ENCODE results near the gene OLAH.

OLAH gene

DNA sequence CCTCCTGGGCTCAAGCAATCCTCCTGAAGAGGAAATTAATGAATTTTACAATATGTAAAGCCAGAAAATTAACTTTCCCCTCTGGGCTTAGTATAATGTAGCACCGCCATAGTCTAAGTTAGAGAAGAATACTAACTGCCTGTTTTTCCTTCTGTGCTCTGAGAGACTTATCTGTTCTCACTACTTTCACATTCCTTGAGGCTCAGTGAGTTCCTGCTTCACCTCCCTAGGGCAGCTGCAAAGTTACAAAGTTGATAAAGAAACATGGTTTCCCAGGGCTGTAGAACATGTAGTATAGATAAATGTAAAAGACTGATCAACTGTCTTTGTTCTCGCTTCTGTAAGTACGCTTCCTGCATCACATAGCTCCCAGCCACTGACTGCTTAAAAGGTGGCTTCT lies 16.0 kb upstream of the OLAH start:
- H3K4me3 ChIP-seq (replicated peaks; ENCODE audit: low read depth, low read length): no peak overlapping the region
- DNase-seq (ENCODE audit: extremely low read depth, insufficient read length): no peak
- H3K27me3 ChIP-seq (replicated peaks; ENCODE audit: control insufficient read depth, insufficient read depth, low read length): no peaks in the 10 kb centered on the region
- TF ChIP-seq, protein P1, sequence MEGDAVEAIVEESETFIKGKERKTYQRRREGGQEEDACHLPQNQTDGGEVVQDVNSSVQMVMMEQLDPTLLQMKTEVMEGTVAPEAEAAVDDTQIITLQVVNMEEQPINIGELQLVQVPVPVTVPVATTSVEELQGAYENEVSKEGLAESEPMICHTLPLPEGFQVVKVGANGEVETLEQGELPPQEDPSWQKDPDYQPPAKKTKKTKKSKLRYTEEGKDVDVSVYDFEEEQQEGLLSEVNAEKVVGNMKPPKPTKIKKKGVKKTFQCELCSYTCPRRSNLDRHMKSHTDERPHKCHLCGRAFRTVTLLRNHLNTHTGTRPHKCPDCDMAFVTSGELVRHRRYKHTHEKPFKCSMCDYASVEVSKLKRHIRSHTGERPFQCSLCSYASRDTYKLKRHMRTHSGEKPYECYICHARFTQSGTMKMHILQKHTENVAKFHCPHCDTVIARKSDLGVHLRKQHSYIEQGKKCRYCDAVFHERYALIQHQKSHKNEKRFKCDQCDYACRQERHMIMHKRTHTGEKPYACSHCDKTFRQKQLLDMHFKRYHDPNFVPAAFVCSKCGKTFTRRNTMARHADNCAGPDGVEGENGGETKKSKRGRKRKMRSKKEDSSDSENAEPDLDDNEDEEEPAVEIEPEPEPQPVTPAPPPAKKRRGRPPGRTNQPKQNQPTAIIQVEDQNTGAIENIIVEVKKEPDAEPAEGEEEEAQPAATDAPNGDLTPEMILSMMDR (IDR thresholded peaks at IDR 0.05; ENCODE audit: insufficient read depth, low read length, poor library complexity, severe bottlenecking): no peak
- H3K36me3 ChIP-seq (ENCODE audit: control insufficient read depth, insufficient read depth, low read length): no peaks in the 10 kb centered on the region

DNA sequence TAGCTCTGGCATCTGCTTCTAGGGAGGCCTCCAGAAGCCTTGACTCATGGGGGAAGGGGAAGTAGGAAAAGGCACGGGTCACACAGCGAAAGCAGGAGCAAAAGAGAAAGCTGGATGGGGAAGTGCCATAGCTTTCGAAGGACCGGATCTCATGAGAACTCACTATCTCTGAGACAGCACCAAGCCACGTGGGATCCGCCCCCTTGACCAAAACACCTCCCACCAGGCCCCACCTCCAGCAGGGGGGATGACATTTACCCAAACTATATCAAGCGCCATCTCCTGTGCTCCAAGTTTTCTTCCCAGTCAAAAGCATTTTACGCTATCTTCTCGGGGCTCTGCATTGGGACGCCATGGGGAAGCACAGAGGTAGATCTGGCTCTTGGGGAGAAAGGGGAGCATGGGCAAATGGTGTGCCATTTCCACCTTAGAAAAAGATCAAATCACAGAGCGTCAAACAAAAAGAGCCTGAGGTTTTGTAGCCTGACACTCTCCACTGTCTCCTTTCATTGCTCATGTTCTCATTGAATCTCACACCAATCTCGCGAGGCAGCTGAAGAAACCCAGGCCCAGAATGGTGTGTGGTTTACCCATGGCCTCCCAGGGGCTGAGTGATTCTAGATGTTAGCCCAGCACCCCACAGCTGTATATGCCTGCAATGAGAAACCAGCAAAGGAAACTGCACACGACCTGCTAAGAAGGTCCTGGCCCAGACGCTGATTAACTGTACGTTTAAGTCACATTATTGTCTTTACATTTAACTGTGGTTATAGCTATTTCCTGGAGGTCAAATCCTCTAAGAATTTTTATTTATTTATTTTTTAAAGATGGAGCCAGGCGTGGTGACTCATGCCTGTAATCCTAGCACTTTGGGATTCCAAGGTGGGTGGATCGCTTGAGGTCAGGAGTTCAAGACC lies 8.1 kb upstream of the OLAH start:
- TF ChIP-seq, protein P1 (IDR thresholded peaks at IDR 0.05; ENCODE audit: insufficient read depth, low read length, poor library complexity, severe bottlenecking): no peak
- no peak for DNase-seq (ENCODE audit: extremely low read depth, insufficient read length)
- H3K36me3 ChIP-seq (ENCODE audit: control insufficient read depth, insufficient read depth, low read length): no peaks in the 10 kb centered on the region
- H3K4me3 ChIP-seq (replicated peaks; ENCODE audit: low read depth, low read length): no peak overlapping the region
- H3K27me3 ChIP-seq (replicated peaks; ENCODE audit: control insufficient read depth, insufficient read depth, low read length): no peaks in the 10 kb centered on the region

GRCh38 chr10:15037691-15038090 lies 6.1 kb upstream of the OLAH start:
- TF ChIP-seq, protein P1 (IDR thresholded peaks at IDR 0.05; ENCODE audit: insufficient read depth, low read length, poor library complexity, severe bottlenecking): no peak
- Histone ChIP-seq H3K4me3 (replicated peaks; ENCODE audit: low read depth, low read length) (no peak overlapping the region), H3K27me3 (replicated peaks; ENCODE audit: control insufficient read depth, insufficient read depth, low read length) (no peaks in the 10 kb centered on the region), H3K36me3 (ENCODE audit: control insufficient read depth, insufficient read depth, low read length) (no peaks in the 10 kb centered on the region)
- DNase-seq (ENCODE audit: extremely low read depth, insufficient read length): no peak

- no peak overlapping the region for H3K4me3 ChIP-seq (replicated peaks; ENCODE audit: low read depth, low read length)
- no peaks in the 10 kb centered on the region for H3K27me3 ChIP-seq (replicated peaks; ENCODE audit: control insufficient read depth, insufficient read depth, low read length)
- no peaks in the 10 kb centered on the region for H3K36me3 ChIP-seq (ENCODE audit: control insufficient read depth, insufficient read depth, low read length)
- TF ChIP-seq, protein P1 (IDR thresholded peaks at IDR 0.05; ENCODE audit: insufficient read depth, low read length, poor library complexity, severe bottlenecking): no peak
- DNase-seq (ENCODE audit: extremely low read depth, insufficient read length): no peak
Observed at GRCh38 chr10:15038416-15038815, 5.3 kb upstream of the OLAH start.

DNA sequence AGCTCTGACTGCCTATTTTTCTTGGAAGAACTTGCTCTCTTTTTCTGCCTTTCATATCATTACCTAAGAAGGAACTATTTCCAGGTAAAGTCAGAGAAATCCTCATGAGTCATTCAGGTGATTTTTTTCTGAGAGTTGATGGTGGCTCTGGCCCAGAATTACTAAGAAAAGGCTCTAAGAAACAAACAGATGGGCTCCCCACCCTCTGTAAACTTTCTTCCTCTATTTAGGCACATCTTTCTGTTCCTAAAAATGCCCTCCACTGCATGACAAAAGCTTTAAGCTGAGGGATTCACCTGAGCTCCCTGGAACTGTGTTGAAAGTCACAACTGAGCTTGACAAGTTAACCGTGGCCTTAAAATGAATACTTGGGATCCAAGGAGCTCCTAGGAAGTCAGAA lies 1.6 kb downstream of the OLAH start:
- Histone ChIP-seq H3K36me3 (ENCODE audit: control insufficient read depth, insufficient read depth, low read length) (no peaks in the 10 kb centered on the region), H3K4me3 (replicated peaks; ENCODE audit: low read depth, low read length) (no peak overlapping the region), H3K27me3 (replicated peaks; ENCODE audit: control insufficient read depth, insufficient read depth, low read length) (no peaks in the 10 kb centered on the region)
- TF ChIP-seq, protein P1 (IDR thresholded peaks at IDR 0.05; ENCODE audit: insufficient read depth, low read length, poor library complexity, severe bottlenecking): no peak
- no peak for DNase-seq (ENCODE audit: extremely low read depth, insufficient read length)

Measured in GM06990 (cell line).